ENCODE data around the gene ZNF385A.

ZNF385A gene

DNA sequence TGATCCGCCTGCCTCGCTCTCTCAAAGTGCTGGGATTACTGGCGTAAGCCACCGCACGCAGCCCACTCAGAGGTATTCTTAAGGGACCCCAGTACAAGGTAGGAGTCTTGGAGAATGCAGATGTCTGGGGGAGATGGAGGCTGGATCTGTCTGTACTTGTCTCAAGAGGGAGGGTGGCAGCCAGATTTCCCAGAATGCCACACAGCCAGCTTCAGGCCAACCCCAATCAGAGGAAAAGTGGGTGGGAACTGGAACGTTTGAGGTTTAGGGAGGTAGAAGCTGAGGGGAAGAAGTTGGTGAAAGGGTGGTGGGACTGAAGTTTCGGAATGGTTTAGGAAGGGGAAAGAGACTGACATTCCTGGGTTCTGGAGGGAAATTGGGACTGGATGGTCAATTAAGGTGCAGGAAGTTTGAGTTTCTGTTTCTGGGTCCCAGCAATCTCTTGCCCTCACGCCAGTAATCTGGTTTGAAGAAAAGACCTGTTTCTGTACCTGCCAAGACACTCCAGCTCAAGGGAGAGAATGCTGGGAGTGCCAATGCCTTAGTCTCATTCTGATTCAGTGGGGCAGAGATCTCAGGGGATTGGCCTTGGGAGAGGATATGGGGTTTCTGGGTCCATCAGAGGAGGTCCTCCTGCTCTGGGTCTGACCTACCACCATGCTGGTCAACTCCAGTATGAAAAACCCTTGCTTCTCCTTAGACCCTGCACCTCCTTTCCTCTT lies 8.1 kb upstream of the ZNF385A start:
- DNase-seq, result no peak

DNA sequence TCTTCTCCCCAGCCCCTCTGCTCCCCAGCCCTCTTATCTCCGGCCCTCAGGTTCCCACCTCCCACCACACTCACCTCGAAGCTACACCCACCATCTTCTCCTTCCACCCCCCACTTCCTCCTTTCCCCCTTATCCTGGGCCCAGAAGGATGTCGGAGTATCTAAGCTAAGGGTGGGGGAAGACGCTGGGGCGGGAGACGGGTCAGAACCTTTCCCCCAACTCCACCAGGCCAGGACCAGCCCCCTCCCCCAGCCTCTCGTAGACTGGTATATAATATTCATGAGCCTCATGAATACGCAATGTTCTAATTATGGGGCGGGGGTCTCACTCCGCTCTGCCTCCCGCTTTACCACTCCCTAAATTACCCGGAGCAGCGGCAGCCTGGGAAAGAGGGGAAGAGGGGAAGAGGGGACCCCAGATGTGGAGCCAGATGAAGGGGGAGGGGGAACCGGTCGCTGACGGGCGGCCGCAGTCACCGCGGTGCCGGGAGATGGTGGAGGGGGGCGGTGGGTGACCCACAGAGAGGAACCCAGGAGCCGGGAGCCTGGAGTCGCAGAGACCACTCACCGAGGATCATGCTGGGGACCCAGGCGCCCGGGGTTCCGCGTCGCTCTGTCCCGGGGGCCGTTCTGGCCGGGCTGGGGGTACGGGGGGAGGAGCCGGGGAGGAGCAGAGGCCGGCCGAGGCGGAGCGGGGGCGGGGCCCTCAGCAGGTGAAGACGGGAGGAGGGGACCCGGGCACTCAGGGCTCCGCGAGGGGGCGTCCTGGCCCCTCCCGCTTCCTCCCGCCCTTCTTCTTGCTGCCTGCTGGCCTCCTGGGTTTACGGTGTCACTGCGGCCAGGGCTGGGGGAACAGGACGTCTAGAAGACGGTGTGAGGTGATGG lies 6.4 kb upstream of the ZNF385A start:
- DNase-seq, result peak in 1 of 2 donors; percentile 19

DNA sequence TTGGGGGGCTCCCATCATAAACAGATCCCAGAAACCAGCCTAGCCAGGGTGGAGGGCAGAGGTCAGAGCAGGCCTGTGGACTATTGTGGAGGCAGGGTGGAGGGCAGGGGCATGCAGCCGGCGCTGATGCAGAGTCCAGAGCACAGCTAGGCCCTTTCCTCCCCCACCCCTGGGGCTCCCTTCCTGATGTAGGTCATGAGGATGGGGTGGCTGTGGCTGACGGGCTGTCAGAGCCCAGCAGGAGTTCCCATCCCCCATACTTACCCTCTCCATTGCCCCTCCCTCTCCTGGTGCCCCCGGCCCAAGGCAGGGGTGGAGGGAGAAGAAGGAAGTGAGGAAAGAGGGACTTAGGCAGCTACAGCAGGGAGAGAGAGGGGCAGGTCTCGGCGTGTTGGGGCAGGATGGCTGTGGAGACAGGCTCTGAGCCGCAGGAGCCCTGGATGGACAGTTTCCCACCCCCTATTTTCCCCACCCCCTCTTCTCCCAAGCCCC lies 5.7 kb upstream of the ZNF385A start:
- no peak for DNase-seq

DNA sequence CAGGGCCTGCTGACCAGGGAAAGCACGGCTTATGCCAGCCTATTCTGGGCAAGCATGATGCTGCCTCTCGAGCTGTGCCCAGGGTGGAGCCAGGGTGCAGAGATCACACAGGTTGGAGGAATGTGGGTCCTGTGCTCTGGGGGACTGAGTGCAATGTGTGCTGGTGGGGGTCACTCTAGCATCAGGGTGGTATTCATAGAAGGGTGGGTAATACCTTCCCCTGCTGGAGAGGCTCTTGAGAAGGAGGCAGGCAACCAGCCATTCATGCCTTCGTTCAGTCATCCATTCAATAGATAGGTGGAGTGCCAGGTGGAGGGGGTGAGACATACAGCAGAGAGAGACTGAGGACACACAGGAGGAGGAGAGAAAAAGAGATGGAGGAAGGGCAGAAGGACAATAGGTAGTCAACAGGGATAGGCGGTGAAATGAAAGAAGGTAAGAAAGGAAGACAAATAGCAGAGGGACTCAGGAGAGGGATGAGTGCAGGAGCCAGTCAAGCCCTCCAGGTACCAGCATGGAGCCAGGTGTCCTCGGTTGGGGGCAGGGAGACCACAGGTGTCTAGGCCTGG lies 5.2 kb upstream of the ZNF385A start:
- no peak for DNase-seq

DNA sequence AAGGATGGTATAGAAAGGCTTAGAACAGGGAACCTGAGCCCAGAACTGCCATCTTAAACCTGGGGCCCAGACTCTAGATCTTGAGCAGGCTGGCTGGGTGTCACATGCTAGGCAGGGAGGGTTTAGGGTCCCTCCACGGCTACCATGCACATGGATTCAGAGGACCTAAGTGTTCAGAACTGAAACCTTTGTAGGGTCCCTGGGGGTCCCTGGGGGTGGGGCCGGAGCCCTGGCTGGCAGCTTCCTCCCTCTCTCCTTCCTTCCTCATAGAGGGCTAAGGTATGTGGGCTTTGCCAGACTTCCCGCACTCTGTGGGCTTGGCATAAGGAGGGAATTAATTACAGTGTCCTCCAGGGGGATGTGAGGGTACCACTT lies 4.6 kb upstream of the ZNF385A start:
- no peak for DNase-seq

DNA sequence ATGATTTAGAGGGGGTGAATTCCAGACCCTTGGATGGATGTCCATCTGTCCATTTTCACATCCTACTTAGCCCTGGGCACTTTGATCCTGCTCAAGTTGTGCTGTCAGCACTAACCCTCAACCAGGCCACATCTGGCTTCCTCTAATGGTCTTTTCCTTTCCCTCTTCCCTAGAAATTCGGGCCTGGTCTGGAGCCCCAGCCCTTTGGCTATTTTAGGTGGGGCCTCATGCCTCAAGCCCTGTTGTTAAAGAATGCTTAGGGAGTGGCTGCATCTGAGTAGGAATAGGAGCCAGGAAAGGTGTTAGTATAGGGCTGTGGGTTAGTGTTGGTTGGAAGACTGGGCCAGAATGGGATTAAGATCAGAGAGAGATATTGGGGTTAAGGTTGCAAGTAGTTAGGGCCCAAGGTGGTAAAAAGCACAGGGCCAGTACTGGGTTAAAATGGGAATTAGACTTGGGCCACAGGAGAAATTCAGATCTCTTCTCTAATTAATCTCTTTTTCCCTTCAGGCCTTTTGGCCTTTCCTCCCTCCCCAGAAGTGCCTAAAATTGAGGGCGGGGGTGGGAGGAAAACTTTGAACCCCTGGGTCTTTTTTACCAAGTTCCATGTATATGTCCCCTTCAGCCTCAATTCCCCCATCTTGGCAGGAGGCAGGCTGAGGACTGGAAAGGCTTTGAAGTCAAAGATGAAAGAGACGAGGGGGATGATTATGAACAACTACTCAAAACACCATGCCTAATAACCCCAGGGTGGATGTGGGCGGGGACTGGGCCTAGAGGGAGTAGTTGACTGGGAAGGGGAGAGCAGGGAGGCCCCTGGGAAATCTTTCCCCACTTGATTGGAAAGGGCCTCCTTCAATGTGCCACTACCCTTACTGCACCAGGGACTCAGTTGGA lies 4.0 kb upstream of the ZNF385A start:
- DNase-seq, result no peak

DNA sequence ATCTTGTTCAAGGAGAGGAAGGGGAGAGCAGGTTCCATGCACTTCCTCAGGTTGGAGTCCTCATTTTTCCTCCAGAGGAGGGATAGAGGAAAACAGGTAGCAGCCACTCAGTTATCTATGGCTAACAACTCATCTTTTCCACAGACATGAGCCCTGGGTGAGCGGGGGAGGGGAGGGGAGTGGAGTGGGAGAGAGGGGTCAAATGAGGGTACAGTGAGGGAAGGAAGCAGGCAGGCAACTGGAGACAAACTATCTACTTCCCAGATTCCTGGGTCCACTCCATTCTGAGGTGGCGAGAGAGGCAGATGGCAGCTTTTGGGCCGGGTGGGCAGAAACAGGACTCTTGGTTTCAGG lies 2.6 kb upstream of the ZNF385A start:
- DNase-seq, result no peak

DNA sequence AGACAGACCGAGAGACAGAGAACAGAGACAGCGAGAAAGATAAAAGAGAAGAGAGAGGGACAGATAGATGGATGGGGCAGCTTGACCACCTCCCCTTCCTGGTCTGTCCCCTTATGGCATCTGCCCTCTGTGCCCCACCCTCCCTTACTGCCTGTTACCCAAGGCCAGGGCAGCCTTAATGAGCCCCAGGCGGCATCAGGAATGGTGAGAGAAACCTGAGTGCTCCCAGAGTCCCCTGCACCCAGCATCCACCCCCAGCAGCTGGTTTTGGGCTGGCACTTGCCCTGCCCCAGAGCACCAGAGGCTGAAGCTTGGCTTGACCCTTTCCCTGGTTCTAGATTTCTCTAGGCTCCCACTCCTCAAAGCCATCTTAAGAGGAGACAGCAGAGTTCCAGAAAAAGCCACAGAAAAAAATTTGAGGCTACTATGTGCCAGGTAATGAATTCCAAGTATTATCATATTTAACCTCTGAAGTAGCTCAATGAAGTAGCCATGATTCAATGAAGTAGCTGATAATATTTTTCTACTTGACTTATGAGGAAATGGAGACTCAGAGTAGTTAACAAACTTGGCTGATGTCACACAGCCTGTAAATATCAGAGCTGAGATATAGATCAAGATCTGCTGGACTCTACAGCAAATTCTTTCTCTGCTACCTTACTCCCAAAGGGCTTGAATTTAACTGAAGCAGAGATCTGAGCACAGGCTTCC lies 2.0 kb upstream of the ZNF385A start:
- DNase-seq, result no peak

DNA sequence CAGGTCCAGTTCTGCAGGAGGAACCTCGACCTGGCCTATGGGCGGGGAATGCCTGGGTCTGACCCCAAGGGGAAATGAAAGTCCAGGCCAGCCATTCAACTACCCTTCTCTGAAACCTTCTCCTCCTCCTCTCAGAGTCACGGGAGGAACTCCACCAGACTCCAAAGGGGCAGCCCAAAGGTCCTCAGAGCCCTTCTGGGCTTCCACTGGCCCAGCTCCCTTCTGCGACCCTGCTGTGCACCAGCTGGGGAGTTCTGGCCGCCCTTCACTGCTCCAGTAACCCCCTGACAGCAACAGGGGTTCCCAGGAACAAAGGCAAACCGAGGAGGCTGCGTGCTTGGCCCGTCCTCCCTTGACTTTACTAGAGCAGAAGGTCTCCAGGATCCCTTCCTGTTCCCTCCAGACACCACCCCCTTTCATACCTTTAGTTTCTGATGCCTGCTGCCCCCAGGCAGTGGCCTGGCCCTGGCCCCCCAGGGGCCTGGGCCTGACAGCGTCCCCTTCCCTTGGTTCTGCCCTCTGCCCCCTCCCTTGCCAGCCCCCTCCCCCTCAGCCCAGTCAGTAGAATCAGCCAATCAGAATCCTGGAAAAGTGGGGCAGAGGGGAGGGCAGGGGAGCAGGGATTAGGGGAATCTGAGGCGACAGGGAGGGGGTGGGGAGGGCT lies 850 bp upstream of the ZNF385A start:
- peak; percentile 82 to 85 for DNase-seq

DNA sequence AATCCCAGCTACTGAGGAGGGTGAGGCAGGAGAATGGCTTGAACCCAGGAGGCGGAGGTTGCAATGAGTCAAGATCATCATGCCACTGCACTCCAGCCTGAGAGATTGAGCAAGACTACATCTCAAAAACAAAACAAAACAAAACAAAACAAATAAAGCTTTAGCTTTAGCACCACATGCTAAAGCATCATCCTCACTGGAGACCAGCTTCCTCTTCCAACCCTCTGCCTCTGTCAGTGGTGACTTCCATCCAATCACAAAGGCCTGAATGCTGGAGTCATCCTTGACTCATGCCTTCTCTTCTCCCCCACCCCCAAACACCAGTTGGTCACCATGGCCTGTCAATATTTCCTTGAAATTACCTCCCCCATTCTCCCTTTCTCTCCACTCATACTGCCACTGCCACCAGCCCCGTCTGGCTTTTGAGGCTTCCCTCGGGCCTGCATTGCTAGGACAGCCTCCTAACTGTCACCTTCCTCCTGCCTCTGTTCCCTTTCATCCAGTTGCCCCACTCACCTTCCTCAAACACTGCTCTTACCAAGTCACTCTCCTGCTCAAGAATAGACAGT lies 1.4 kb downstream of the ZNF385A start:
- peak; percentile 97 to 98 for DNase-seq

DNA sequence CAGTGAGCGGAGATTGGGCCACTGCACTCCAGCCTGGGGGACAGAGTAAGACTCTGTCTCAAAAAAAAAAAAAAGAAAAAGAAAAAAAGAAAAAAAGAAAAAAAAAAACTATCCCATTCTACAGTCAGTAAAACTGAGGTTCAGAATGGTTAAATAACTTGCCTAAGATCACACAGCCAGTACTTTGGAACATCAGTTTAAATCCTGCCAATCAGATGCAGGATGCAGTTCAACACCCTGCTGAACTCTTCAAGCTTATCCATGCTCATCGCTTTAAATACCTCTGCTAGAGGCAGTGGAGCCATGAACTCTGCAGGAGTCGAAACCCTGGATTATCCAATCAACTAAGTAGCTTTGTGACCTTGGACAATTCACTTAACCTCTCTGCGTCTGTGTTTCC lies 3.4 kb downstream of the ZNF385A start:
- no peak for DNase-seq

DNA sequence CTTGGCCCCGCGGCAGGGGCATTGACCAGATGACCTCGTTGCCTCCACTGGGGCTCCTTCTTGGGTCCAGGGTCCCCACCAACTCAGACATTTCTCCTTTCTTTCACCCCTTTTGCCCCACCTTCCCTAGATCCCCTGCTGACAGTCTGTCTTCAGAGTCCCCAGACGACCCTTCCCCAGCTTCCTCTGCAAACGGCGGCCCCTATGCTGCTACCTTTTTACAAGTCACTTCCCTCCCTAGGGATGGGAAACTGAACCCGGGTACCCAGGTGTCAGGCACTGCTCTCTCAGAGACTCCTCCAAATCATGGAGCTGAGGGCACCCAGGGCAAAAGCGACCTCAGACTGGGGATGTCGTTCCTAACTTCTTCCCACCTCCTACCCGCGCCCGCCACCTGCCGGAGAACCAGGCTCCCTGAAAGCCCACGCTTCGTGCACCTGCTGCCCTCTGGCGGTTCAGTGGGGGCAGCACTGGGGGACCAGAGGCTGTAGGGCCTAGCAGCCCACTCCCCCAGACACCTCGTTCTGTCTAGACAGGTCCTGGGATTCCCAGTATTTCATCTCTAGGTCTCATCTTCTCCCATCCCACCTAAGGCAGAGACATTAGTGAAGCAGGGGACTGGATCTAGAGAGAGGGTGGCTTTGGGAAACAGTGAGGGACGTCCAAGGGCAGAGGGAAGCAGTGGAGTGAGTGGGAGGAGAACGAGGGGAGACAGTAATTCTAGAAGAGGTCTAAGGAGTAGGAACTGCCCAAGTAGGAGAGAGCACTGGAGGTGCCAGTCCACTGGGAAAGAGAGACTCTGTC lies 4.9 kb downstream of the ZNF385A start:
- DNase-seq, result peak; percentile 80 to 82

DNA sequence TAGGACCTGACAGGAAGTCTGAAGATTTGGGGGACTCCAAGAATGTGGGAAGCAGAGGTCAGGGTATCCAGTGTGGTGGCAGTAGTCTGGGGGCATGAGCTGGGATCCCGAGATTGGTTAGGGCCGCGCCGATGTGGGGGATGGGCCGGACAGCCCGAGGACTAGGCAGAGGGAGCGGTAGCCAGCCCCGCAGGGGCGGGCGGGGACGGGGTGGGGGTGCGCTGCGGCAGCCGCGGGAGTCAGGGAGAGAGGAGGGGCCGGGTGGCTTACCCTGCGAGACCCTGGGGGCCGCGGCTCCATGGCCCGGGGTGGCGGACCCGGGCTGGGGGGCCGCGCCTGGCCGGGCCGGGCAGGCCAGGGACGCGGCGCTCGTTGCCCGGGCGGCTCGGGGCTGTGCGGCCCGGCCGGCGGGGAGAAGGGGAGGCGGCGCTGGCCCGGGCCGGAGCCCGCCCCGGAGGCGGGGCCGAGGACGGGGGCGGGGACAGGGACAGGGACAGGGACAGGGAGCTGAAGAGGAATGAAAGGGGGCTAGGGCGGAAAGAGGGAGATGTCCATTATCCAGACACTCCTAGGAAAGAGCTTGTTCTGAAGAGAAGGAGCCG lies 5.6 kb downstream of the ZNF385A start:
- DNase-seq, result no peak

DNA sequence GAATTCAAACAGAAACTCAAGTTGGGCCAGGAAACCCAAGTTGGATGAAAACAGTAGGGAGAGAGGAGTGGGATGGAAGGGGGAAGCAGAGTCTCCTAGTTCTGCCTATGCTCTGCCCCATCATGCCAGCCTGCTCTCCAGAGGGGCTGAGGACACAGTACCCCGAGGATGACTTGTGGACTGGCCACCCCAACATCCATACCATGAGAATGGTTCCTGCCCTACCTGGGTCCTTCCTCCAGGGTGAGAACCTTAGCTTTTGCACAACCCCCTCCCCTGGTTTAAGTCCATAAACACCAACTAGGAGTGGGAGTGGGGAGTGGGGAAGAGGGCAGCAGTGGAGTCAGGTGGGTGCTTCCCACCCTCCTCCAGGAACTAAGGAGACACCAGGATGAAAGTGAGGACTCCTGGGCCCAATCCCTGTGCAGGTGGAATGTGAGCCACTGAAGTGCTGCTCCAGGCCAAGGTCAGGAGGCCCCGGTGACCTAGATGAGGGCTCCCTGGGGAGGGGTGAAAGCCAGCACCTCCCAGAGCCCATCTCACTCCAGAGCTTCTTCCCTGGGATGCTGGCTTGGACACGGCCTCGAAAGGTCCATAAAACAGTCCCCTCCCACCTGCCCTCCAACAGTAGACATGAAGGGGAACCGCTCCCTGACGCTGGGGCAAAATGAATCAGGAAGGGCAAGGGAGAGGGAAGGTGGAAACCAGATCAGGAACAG lies 6.6 kb downstream of the ZNF385A start:
- no peak for DNase-seq

DNA sequence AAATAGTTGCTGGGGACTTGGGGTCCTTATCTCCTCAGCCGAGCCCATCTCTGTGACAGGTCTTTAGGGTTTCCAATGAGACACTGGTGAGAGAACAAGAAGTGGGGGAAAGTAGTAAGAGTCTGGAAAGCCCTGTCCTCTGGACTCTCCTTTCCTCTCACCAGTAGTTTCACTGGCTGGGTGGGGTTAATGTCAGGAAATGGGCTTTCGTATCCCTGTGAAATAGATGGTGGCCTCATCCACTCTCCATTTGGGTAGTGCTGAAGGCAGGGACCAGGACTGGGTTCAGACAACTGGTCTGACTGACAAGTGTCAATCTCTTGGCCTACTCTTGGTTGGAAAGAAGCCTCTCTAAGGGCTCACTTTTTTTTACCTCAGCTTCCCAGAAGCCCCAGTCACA lies 7.5 kb downstream of the ZNF385A start:
- DNase-seq, result no peak

DNA sequence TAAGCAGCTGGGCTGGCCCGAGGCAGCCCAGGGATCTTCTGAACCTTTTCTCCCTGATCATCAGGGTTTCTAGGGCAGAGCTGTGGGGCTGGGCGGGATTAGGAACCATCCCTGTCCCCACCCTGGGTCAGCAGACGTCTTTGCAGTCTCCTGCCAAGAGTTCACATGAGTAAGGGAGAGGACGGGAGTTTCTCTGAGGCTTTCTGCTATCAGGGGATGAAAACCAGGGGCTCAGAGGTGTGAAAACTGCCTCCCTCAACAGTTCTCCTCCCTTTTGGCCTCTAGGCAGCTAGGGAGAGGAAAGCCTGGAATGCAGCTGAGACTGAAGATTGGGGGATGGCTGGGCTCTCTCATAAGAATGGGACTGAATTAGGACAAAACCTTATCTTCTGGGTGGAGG lies 7.9 kb downstream of the ZNF385A start:
- no peak for DNase-seq

DNA sequence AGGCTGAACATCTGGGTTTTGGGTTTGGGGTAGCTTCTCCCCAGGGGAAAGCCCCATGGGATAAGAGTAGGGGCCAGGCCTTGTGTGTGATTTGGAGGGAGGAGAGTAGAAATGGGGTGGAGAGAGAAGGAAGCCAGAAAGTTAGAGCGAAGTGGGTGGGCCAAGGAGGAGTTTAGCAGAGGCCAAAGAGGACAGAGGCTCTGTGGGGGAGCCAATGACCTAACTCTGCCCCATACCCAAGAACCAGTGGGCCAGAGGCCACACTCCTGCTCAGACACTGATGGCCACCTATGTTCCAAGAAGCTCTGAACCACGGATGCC lies 9.3 kb downstream of the ZNF385A start:
- DNase-seq, result no peak

DNA sequence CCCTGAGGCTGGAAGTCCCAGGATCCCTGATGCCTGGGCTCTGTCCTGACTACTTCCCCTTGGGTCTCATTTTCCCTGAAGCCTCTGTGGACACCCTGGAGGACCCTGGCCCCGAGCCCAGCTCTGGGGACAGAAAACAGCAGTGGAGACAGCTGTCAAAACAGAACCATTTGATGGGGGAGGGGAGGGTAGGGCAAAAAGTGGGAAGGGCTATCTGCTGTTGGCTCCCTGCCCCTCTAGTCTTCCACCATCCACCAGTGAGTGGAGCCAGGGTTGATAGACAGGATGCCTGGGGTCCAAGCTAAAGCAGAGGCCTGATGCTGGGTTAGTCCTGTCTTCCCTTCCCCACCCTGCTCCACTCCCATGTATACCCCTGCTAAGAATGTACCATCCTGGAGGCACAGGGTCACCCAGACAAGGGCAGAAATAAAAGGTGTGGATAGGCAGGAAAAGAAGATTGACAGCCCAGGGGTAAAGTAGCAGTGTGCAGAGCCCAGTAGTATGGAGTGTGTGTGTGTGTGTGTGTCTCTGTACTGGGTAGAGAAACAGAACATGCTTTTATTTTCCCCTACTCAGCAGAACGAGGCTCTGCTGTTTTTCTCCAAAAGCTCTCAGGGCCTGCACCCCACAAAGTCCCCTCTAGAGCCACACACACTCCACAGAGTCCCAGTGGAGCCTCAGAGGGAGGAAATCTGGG lies 9.8 kb downstream of the ZNF385A start:
- DNase-seq, result no peak
